ENCODE measurements around the gene NR2C2AP.

The NR2C2AP gene

GRCh38 chr19:19152668-19153384 lies 50.4 kb downstream of the NR2C2AP start:
- DNase-seq (ENCODE audit: low spot score): no peak

- DNase-seq (ENCODE audit: low spot score): no peak
Measured at GRCh38 chr19:19151418-19151817, 51.8 kb downstream of the NR2C2AP start.

Small RNAs within 50 kb of the gene (small RNA-seq; reads per million reads assigned to genes)
- gene RNU6-1028P: 0 reads per million in 2 experiments

Measured in SK-N-DZ (cell line).